Neural progenitor cell (in vitro differentiated cells): ENCODE results near the gene BCAS3.

Experiments
- EZH2phosphoT487 ChIP-seq: fragments of 200-600 bp; sonication (generic); IDR thresholded peaks from 2 replicates; pipeline ENCODE4 v1.6.1; 2017; ENCODE audit warnings: antibody characterized with exemption
- TF ChIP-seq, protein P1 (sequence below): fragments of 200-600 bp; sonication (generic); IDR thresholded peaks from 2 replicates; pipeline ENCODE4 v1.5.1; 2017; ENCODE audit warnings: antibody characterized with exemption, mild to moderate bottlenecking

DNA sequence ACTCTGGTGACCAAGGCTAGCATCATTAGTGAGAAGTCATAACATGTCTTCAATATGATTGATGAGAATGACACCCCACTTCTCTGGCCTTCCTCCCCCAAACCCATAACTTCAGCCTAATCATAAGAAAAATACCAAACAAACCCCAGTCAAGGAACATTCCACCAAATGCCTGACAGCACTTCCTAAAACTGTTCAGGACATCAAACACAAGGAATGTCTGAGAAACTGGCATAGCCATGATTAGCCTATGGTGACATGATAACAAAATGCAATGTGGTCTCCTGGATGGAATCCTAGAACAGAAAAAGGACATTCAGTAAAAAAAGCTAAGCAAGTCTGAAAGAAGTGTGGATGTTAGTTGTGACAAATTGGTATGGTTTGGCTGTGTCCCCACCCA is 749.9 kb downstream of the BCAS3 start:
- TF ChIP-seq, protein P1, sequence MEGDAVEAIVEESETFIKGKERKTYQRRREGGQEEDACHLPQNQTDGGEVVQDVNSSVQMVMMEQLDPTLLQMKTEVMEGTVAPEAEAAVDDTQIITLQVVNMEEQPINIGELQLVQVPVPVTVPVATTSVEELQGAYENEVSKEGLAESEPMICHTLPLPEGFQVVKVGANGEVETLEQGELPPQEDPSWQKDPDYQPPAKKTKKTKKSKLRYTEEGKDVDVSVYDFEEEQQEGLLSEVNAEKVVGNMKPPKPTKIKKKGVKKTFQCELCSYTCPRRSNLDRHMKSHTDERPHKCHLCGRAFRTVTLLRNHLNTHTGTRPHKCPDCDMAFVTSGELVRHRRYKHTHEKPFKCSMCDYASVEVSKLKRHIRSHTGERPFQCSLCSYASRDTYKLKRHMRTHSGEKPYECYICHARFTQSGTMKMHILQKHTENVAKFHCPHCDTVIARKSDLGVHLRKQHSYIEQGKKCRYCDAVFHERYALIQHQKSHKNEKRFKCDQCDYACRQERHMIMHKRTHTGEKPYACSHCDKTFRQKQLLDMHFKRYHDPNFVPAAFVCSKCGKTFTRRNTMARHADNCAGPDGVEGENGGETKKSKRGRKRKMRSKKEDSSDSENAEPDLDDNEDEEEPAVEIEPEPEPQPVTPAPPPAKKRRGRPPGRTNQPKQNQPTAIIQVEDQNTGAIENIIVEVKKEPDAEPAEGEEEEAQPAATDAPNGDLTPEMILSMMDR: no peak
- no peak for TF ChIP-seq EZH2phosphoT487
